Peyer's patch (tissue), 4 donors: Measurements from ENCODE around the gene IFNL1.

Experiments used
- CTCF ChIP-seq, 6 experiments: fragments of 450-650 bp in 4 of 6; fragments of 200-600 bp in 2 of 6; sonication (generic) in 1 of 6; IDR thresholded peaks; one replicate each; pipeline ENCODE4 v1.5.1; 2017 to 2019; ENCODE audit warnings: antibody characterized with exemption in 6 of 6, mild to moderate bottlenecking in 3 of 6, moderate library complexity in 1 of 6
- POLR2A ChIP-seq, 2 donors: fragments of 450-650 bp; IDR thresholded peaks; one replicate each; pipeline ENCODE4 v1.5.1; 2017; ENCODE audit warnings: antibody characterized with exemption in 2 of 2, mild to moderate bottlenecking in 2 of 2, moderate library complexity in 2 of 2

DNA sequence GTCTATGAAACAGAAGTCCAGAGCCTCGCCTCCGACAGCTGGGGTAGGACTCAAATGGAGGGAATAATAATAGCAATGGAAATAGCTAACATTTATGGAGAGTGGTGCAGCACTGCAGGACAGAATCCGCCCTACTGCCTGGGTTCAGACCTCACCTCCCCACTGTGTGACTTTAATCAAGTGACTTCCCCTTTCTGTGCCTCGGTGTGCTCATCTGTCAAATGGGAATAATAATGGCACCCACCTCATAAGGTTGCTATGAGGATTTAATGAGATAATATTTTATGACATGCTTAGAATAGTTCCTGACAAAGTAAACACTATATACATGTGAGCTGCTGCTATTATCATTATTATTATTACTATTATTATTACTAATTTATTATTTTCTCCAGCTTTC is 21.3 kb downstream of the IFNL1 start:
- TF ChIP-seq POLR2A (IDR thresholded peaks at IDR 0.05) (no peak), CTCF (IDR thresholded peaks at IDR 0.05) (no peak)
